ENCODE results near the gene NECTIN2.
A peak's percentile ranks its signal among the peaks of the same experiment; 100 is the strongest.
"Not testable (repeated sequence)": the region's sequence is repeated elsewhere in the genome, so short reads cannot be mapped to it uniquely, and the experiment has no call there.

NECTIN2 gene

DNA sequence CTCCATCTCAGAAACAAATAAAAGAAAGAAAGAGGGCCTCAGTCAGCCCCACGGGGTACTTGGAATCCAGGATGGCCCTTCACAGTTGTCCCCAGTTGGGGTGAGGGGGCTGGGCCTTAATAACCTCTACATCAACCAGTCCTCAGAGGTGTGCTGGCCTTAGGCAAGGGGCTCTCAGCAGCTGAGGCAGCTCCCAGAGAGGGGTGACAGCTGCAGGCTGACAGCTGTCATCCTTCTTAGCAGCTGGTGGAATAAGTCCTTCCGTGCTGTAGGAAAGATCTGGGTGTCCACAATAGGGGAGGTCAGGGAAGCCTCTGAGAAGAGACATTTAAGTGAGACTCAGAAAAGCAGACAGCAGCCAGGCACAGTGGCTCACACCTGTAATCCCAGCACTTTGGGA lies 29.8 kb upstream of the NECTIN2 start:
- DNase-seq: no peak

DNA sequence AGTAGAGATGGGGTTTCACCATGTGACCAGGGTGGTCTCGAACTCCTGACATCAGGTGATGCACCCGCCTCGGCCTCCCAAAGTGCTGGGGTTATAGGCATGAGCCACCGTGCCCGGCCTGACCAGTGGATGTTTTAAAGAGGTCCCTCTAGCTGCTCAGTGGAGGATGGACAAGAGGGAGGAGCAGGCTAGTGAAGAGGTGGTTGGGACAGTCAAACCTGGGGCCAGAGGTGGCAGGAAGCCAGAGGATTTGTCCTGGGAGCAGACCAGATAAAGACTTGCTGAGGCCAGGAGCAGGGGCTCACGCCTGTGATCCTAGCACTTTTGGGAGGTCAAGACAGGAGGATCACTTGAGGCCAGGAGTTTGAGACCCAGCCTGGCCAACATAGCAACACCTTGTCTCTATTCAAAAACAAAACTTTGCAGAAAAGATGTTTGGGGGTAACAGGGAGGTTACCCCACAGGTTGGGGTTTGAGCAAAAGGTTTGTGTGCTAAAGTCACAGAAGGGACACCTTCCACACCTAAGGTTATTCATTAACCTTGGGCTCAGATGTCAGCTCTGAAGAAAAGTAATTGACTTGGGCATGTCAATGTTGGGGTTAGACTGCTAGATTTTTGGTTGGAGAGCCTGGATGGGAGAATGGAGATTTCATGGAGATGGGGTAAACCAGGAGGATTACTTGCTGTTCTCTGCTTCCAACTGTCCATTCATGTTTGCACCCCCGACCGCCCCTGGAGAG lies 28.2 kb upstream of the NECTIN2 start:
- no peak for DNase-seq

GRCh38 chr19:44818466-44819031 lies 27.5 kb upstream of the NECTIN2 start:
- no peak for DNase-seq

- no peak for DNase-seq
These were observed 26.8 kb upstream of the NECTIN2 start for GRCh38 chr19:44819246-44819832.

DNA sequence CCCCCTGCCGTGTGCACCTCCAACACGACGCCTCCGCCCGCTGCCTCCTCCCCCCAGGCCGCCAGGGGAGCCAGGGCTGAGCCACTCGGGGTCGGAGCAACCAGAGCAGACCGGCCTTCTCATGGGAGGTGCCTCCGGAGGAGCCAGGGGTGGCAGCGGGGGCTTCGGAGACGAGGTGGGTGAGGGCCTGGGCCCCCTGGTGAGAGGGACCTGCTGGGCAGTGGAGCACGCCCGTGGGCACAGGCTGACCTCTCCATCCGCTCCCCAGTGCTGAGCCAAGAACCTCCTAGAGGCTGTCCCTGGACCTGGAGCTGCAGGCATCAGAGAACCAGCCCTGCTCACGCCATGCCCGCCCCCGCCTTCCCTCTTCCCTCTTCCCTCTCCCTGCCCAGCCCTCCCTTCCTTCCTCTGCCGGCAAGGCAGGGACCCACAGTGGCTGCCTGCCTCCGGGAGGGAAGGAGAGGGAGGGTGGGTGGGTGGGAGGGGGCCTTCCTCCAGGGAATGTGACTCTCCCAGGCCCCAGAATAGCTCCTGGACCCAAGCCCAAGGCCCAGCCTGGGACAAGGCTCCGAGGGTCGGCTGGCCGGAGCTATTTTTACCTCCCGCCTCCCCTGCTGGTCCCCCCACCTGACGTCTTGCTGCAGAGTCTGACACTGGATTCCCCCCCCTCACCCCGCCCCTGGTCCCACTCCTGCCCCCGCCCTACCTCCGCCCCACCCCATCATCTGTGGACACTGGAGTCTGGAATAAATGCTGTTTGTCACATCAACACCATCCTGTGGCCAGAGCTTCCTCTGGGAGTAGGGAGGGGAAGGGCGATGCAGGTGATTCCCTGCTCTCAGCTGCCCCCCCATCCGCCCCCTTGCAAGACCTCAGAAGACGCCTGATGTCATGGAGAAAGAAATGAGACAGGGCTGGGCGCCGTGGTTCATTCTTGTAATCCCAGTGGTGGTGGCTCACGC lies 25.2 kb upstream of the NECTIN2 start:
- peak in 1 of 56 donors; percentile 50 for DNase-seq

- DNase-seq: no peak
These were observed 23.9 kb upstream of the NECTIN2 start for GRCh38 chr19:44822177-44822576.

DNA sequence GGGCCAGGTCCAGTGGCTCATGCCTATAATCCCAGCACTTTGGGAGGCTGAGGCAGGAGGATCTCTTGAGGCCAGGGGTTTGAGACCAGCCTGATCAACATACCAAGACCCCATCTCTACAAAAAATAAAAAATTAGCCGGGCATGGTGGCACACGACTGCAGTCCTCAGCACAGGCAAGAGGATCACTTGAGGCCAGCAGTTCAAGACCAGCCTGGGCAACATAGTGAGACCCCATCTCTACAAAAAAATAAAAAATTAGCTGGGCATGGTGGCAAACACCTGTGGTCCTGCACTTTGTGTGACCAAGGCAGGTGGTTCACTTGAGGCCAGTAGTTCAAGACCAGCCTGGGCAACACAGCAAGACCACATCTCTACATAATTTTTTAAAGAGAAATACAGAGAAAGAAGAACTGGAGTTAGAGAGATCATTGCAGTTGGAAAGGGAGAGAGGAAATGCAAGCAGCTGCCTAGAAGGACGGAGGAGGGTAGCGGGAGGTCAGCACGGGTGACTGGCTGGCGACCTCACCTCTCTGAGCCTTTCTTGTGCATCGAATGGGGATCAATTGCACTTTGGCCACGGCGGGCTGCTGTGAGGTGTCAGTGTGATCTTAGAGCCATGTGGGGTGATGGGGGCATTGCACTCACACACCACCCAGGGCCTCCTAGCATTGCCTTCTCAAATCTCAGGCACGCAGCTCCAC lies 23.3 kb upstream of the NECTIN2 start:
- no peak for DNase-seq

DNA sequence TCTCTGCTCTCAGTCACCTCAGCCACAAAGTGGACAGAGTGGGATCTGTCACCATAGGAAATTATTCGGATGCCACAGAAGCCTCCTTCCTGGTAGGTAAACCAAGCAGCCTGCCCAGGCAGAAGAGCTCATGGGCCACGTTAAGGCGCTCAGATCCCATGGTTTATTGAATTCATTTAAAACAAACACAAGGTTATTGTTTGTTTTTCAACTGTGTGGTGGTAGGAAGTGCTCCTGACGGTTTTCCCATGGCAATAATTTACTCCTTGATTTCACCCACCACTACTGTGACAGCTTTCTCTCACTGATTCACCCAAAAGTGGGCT lies 22.8 kb upstream of the NECTIN2 start:
- DNase-seq: no peak

GRCh38 chr19:44824761-44825160 lies 21.3 kb upstream of the NECTIN2 start:
- DNase-seq: no peak

DNA sequence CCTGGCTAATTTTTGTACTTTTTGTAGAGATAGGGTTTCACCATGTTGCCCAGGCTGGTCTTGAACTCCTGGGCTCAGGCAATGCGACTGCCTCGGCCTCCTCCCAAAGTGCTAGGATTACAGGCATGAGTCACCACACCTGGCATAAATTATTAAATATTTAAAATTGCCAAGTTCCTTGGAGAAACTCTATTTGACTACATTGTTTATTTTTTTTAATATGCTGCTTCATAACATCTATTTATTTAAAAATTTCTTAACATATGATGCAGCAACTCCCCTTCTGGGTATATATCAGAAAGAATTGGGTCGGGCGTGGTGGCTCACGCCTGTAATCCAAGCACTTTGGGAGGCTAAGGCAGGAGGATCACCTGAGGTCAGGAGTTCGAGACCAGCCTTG lies 13.2 kb upstream of the NECTIN2 start:
- DNase-seq: not testable (repeated sequence)

DNA sequence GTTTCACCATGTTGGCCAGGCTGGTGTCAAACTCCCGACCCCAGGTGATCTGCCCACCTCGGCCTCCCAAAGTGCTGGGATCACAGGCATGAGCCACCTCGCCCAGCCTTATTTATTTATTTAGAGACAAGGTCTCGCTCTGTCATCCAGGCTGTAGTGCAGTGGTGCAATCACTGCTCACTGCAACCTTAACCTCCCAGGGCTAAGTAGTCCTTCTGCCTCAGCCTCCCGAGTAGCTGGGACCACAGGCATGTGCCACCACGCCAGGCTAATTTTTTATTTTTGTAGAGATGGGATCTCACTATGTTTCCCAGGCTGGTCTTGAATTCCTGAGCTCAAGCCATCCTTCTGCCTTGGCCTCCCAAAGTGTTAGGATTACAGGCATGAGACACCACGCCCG lies 11.7 kb upstream of the NECTIN2 start:
- DNase-seq: not testable (repeated sequence)

DNA sequence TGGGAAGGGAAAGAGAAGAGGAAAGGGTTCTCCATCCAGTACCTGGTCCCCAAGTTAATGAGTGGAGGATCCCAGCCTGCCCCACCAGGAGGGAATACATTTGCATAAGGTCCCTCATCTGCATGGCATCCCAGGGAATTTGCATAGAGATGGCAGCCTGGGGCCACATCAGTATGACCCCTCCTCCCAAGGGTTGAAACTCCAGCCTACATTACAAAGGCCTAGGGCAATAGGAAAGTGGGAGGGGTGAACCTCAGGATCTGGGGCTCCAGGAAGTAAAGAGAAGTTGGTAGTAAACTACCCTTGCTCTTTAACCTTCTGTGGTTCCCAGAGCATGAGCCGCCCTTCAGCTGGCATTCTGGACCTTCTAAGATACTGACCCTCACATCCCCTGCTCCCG lies 6.8 kb upstream of the NECTIN2 start:
- no peak for DNase-seq

DNA sequence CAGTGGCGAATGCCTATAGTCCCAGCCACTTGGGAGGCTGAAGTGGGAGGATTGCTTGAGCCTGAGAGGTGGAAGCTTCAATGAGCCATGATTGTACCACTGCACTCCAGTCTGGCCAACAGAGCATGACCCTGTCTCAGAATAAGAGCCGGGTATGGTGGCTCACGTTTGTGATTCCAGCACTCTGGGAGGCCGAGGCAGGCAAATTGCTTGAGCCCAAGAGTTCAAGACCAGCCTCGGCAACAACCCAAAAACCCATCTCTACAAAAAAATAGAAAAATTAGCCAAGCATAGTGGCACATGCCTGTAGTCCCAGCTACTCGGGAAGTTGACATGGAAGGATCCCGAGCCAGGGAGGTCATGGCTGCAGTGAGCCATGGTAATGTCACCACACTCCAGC lies 5.3 kb upstream of the NECTIN2 start:
- no peak for DNase-seq

GRCh38 chr19:44841231-44841630 lies 4.9 kb upstream of the NECTIN2 start:
- DNase-seq: no peak

DNA sequence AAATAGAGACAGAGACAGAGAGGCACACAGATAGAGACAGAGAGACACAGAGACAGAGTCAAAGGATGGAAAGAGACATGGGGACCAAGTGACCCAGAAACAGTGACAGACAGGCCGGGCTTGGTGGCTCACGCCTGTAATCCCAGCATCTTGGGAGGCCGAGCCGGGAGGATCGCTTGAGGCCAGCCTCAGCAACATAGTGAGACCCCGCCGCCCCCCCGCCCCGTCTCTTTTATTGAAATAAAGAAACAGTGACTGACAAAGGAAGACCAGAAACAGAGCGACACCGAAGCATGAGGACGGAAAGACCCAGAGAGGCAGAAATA lies 848 bp upstream of the NECTIN2 start:
- peak in 1 of 56 donors; percentile 13 for DNase-seq

GRCh38 chr19:44846455-44847143 lies 502 bp downstream of the NECTIN2 start:
- no peak for DNase-seq

DNA sequence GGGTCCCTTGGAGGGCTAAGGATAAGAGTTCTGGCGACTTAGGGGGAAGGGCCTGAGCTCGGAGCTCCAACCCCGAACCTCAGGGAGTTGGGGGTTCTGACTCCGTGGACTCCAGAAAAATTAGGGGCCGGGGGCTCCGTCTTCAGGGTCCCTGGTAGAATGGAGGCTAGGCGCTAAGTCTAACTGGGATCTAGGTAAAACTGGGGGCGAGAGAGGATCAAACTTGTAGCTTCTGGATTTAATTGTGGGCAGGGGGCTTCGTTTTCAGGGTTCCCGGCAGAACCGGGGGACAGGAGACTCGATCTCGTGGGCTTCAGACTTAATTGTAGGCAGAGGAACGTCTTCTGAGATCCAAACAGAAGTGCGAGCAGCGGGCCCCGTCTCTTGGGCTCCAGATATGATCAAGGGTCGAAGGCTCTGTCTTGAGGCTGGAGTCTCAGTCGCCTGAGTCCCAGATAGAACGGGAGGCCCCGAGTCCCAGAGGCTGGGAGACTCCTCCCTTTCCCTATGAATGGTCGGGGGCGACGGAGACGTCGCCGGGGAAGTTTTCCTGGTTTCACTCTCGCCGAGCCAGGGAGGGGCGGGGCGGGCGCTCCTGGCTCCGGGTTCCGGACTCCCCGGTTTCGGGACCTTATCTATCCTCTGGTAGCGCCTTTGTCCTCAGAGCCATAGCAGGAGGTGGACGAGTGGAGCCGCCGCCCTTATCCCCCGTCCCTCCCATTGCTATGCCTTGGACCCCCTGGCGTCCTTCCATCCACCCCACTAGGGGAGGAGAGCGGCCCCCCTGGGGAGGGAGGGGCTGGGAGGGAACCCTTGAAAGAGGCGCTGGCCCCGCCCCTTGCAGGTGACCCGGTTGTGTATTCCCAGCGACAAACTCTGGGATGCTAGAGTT lies 1.3 kb downstream of the NECTIN2 start:
- peak in 14 of 56 donors; percentile 6 to 60 (median 24) for DNase-seq

DNA sequence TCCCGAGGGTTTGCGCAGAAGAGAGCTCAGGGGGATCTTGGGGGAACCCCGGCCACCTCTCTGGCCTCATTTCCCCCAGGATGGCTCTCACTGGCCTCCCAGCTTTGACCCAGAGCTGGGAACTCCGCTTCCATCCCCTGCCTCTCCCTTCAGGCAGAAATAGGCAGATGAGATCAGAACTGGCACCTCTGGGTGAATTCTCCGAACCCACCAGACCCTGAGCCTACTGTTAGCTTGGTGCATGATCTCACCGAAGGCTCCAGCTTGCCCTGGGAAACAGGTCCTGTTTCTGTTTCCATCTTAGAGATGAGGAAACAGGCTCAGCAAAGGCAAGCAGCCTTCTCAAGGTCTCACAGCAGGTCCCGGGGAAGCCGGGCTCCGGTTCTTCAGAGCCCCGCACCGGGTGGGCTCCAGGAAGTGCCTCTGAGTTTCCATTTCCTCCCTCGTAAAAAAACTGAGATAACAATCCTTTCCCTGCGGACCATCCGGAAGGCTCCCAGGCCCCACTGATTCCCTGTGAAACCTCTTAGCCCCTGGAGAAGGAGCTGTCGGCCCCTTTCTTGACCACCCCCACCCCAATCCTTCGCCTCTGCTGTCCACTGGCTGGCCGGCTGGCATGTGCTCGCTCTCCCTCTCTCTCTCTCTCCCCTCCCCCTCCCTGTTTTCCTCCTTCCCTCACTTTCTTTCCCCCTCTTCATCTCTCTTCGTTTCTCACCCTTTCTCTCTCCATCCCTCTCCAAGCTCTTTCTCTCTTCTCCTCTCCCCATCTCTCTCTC lies 2.1 kb downstream of the NECTIN2 start:
- peak in 1 of 56 donors; percentile 2 for DNase-seq

Measured in amygdala (tissue), 56 donors.